GM21825 (cell line): ENCODE data around the gene TRIM7.

Experiments used
- ATAC-seq: cut with Tn5 transposase; IDR thresholded peaks from one replicate; pipeline ENCODE4 v1.9.1; 2021; ENCODE audit warnings: mild to moderate bottlenecking, moderate library complexity; ENCODE audit not compliant: unreplicated experiment

Gene TRIM7

DNA sequence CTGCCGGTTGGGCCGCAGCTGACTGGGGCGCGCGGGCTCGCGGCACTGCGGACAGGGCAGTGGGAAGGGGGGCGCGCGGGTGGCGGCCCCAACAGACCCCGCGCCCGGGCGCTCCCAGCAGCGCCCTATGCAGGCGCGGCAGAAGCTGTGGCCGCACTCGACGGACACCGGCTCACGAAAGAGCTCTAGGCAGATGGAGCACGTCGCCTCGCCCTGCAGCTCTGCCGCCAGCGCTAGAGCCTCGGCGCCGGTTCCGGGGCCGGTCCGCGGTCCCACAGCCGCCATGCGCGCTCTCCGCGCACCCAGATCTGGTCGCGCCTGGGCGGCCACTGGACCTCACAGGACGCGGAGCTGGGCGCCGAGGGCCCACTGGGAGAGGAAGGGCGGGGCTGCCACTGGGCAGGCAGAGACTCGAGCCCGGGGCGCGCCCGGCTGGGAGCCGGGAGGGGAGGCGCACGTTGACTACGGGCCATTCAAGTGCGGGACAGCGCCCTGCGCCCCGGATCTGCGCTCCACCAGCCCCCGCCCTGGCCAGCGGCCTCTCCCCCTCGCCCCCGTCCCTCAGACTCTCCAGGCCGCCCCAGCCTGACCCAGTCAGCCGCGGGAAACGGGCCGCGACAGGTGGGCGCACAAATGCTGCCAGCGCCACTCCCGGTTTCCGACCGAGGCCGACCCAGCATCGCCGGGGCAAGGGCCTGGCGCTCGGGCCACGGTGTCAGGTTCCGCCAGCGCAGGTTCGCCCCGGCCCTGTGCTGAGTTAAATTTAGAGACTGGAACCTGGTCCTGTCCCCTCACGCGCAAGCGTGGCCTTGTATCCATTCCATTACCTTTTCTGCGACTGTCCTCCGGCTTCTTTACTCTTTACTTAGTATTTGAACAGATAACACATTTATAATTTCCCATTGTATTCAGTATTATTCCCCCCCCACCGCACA, at the start of gene TRIM7:
TSS of gene TRIM7 (minus strand) at position 371 of the 935 bp plus-strand sequence. CDS start at position 285, 86 bp downstream.
- ATAC-seq: no peak

DNA sequence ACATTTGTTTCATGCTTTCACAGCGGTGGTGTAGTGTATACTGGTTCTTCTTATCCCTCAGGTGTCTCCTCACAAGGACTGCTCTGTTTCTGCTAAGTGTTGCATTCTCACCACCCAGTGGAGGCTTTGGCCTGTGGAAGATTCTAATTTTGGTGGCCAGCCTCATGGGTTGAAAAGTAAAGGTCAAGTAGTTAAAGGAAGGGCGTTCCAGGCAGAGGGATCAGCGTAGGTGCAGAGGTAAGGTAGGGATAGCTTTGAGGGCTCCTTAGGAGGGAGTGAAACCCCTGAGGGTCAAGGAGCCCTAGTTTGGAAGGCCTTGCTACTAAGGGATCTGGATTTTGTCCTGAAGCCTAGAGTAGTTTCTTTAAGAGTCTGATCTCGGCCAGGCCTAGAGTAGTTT, 43.3 kb upstream of the TRIM7 start:
- no peak for ATAC-seq

DNA sequence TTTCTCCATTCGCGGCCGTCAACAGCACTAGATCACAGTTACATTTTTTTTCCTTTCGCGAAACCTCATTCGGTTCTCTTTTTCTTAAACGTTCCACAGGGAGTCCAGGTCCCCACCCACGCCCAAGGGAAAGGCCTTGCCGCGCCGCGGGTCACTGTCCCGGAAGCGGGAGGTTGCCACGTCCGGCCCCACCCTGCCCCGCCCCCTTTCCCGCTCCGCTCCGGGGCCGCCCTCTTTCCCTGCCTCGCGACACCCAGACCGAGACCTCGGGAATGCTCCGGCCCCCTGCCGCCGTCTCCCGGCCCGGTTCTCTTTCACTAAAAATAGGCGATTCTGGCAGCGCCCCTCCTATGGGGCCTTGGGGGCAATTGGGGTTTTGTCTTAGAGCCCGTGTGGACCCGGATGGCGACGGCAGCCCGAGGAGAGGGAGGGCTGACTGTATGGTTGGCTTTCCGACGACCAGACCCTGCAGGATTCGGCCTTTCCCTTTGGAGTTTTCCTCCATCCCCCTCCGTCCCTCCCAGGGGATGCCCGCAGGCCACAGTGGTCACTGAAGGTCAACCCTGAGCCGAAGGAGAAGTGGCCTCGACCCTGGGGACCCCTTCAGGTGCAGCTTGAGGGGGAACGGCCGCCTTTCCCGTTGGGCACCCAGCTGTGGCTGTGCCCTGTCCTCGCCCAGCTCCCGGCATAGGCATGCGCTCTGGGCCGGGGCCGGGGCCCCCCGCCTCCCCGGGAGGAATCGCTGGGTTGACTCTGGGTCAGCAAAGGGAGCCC, 41.5 kb upstream of the TRIM7 start:
- peak; percentile 42 for ATAC-seq

DNA sequence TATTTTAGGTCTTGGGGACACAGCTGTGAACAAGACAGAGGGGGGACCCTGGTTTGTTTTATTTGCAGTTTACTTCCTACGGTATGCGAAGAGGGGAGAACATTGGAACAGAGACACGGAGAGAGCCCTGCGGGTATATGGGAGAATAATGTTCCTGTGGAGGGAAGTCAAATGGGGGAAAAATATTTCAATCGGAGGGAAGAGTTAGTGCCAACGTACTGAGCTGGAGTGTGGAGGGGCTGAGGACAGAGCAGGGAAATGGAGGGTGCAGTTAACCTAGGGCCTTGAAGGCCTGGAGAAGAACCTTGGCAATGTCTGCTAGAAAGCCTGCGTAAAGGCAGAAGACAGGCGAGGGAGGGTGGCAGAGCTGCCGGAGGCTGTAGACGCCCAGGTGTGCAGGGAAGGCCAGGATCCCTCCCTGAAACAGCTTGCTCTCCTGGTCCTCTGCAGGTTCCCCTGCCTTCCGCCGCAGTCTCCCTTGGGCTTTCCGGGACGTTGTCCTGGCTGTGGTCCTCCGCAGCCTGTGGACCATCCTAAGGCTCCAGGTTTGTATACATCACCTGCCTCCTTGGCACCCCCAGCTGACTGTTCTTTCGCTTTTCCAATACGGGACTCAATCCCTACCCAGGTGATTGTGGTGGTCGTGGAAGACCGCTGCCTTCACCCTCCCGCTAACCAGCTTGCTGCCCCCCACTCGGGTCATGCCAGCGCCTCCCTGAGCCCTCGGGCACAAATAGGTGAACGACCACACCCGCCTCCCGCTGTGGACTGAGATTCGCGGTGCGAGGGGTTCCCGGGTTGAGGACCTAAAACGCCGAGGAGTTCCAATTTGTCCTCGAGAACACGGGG, 40.7 kb upstream of the TRIM7 start:
- ATAC-seq: peak; percentile 3

DNA sequence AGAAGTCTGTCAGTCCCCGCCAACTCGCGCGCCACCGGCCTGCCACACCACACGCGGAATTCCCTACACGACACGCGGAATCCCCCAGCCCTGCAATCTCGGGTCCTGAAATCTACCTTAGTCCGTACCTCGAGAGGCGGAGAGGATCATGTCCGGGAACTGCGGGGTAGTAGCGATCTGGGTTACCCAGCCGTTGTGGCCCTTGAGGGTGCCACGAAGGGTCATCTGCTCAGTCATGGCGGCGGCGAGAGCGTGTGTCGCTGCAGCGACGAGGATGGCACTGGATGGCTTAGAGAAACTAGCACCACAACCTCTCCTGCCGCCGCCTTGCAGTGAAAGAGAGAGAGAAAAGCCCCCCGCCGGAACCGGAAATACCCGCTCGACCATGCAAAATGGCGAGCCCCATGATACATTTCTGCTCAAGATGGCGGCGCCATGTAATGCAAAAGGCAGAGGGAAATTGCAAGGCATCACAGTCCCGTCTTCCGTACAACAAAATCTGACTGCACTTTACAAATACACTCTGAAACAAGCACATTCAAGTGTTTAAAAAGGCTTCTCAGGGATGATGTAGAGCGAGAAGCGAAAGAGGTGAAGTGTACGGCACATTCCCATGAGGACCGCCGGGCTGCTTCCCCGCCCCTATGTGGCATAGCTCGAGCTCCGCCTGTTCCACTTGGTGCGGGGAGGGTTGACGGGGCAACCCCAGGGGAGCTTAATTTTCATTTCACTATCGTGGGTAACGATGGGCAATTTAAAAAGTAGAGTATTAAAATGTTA, 38.8 kb upstream of the TRIM7 start, which contains the start of gene RACK1:
TSS of gene RACK1 (minus strand) at position 343 of the 780 bp plus-strand sequence. CDS start at position 237, 106 bp downstream.
- peak; percentile 61 for ATAC-seq

DNA sequence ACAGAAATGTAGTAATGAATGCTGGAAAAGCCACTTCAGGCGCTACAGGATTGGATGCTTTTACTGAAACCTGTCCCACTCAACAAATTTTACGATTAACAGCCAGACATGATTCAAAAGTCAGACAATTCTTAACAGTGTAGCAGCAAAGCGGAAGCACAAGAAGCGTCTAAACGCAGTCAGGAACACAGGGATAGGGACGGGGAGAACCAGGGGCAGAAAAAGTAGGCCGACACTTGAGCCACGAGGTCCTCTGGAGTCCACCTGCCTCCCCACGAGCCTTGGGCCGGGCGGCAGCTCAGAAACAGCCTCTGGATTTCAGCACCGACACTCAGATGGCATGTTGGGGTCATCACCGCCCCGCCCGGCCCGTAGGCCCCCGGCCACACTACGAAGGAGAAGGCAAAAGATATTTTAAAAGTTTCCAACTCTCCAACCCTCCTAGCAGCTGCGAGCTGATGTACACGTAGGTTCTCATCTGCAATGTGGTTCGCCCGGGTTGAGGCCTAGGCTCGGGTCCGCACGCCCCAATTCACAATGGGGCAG, 38.1 kb upstream of the TRIM7 start:
- peak; percentile 3 for ATAC-seq

DNA sequence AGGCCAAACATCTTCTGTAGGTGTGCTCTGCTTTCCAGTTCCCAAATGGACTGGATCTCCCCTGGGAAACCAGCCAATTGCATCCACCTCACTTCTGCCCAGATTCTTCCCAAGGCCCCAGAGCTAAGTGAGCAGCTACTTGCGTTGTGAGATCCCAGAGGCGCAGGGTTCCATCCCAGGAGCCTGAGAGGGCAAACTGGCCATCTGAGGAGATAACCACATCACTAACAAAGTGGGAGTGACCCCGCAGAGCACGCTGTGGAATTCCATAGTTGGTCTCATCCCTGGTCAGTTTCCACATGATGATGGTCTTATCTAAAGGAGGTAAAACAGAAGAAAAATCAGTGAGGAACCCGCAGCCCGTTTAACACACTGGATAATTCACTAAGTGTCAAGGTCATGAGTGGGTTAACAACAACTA, 37.0 kb upstream of the TRIM7 start:
- ATAC-seq: no peak

DNA sequence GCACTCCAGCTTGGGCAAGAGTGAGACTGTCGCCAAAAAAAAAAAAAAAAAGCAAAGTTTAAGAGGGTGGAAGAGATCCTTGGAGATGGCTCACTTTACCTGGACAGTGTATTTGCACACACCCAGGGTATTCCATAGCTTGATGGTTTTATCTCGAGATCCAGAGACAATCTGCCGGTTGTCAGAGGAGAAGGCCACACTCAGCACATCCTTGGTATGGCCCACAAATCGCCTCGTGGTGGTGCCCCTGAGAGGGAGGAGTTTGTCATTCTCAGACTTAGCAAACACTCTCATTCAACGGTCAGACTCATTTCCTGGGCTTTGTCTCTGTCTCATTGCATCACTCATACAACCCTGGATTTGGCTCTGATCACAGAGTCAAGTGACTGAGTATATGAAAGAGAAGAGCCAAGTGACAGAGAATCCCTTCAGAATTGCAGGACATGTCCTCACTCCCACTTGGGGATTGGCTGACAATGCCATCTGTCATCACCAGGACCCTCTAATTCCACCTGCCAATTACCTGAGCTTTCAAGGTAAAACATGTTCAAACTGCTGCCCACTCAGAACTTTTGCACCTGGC, 36.5 kb upstream of the TRIM7 start:
- no peak for ATAC-seq

DNA sequence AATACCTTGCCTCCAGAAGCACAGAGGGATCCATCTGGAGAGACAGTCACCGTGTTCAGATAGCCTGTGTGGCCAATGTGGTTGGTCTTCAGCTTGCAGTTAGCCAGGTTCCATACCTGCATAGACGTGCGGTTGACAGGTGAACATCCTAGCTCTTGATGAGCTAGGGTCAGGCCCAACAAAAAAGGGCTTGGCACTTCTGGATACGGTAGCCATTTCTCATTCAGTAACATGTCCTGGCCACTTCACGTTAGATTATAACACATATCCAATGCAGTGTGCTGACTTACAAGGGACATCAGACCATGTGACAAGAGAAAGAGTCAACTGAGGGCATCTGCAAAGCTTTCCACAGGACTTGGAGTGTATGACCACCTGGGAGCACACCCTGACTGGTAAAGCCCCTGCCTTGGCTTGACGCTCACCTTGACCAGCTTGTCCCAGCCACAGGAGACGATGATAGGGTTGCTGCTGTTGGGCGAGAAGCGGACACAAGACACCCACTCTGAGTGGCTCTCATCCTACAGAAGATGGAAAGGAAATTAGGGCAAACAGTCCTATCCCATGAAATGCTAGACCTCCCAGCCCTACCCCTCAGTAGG, 34.2 kb upstream of the TRIM7 start:
- no peak for ATAC-seq

DNA sequence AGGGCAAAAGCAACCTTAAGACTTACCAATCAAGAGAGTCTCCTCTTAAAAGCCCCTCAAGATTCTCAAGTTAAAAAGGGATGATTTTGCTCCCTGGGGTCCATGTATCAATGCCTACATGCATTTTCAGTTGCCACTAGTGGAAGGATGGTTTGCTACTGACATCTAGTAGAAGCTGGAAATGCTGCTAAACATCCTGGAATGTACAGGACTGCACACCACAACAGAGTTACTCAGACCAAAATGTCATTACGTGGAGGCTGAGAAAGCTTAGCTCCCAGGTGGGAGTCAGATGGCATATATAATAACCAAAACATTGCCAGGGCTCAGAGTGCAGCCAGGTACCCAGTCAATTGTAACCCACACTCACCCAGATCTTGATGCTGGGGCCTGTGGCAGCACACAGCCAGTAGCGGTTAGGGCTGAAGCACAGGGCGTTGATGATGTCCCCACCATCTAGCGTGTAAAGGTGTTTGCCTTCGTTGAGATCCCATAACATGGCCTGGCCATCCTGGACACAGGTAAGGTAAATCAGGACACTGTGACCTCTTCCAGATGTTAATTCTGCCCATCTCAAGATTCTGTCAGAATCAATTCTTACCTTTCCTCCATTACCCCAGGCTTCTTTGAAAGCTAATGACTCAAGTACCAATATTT, 32.9 kb upstream of the TRIM7 start:
- ATAC-seq: no peak

DNA sequence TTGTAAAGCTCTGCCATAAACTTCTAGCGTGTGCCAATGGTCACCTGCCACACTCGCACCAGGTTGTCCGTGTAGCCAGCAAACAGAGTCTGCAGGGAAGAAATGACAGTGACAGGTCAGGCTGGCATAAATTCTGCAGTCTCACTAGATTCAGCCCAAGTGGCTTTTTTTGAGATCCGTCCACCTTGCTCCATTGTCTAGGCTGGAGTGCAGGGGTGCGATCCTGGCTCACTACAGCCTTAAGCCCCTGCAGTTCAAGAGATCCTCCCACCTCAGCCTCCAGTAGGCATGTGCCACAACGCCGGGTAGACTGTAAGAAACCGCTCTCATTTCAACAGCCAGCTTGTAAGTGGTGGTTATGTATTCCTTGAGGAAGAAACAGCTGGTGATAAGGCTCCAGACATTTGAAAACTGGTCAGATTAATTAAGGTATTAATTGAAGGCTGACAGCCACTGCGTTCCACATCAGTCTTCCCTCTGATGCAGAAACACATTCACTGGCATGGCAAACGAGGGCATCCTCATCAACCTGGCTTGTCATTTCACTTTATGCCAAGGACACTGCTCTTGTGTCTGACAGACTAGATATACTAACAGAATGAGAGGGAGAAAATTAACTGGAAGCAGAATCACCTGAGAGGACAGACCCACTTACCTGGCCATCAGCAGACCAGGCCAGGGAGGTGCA, 32.1 kb upstream of the TRIM7 start:
- no peak for ATAC-seq

DNA sequence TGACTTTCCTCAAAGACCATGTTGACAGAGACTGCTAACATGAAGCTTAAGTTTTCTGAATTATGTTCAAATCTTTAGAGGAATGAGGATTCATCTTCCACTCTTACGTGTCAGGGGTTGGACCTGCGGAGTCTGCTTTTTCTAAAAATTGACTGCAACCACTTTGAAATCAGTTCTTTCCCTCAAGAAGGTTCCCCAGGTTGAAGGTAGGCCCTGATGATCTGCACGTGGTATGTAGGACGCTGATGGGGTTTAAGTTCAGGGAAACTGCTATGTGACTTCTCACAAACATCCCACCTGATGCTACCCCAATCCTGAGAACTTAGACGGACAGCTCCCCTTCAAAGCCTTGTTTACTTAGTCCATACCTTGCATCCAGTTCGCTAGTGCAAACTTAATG, 31.5 kb upstream of the TRIM7 start:
- ATAC-seq: no peak

DNA sequence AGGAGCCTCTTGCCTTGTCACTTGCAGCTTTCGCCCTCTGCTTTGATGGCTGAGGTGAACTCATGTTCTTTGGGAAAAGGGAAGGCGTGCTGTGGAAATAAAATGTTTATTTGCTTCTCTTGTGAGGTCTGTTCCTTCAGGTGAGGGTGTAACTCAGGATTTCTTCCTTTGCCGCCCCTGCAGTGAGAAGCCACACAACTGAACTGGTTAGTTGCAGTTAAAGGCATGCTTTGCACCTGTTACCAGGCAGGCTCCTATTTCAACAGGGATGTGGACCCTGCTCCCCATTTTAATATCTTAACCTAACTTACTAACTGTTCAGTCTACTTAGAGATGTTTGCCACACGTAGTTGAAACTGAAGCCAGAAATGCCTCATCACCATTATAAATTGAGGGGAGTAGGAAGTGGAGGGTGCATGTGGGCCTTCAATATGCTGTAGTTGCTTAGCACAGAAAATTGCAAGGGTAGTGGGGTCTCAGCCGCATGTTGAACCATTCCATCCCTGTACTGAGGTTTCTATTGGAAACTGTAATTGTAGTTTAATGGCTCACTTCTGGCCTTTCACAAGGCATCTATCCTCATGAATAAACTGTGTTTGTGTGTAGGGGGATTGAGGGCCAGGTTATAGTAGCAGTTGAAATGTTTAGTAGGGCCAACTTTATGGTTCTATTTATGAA, 30.8 kb upstream of the TRIM7 start:
- no peak for ATAC-seq

DNA sequence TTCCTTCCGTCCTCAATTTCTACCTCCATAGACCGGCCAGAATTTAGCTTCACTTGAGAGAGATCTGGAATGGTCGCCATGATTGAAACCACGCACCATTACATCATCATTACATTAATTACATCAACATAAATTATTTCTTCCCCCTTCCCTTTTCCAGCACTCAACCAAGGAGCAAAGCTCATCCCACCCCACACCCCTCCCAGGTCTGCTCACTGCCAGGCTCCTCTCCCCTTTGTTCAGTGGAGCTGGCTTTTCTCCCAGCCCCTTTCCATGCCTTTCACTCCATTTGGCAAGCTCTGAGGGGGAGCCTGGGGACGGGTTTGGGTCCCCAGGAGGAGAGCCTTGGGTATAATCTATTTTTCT, 30.3 kb upstream of the TRIM7 start:
- no peak for ATAC-seq

DNA sequence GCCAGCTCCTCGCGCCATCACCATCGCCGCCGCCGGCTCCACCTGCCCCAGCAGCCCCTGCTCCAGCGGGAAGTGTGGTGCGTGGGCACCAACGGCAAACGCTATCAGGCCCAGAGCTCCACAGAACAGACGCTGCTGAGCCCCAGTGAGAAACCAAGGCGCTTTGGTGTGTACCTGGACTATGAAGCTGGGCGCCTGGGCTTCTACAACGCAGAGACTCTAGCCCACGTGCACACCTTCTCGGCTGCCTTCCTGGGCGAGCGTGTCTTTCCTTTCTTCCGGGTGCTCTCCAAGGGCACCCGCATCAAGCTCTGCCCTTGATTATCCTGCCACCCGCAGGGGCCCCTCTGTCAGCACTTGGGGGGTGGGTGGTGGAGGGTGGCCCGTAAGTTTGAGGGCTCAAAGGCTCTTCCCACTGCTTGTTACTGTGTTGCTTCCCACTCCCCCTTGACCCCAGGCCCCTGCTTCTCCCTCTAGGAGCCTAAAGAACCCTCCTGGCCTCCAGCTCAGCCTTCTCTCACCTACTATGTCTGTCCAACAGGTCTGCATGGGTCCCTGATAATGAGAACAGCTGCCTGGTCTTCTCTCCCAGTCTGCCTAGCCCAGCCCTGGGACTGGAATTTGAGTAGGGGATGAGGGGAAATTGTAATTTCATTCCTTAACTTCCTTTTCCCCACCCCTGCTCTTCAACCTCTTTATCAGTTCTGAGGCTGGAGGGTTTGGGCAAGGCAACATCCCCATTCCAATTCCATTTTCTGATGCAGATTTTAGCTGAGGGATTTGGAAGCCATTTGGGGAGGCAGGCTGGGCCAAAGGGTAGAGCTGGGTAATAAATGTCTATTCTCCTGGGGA, 29.7 kb upstream of the TRIM7 start:
- no peak for ATAC-seq

DNA sequence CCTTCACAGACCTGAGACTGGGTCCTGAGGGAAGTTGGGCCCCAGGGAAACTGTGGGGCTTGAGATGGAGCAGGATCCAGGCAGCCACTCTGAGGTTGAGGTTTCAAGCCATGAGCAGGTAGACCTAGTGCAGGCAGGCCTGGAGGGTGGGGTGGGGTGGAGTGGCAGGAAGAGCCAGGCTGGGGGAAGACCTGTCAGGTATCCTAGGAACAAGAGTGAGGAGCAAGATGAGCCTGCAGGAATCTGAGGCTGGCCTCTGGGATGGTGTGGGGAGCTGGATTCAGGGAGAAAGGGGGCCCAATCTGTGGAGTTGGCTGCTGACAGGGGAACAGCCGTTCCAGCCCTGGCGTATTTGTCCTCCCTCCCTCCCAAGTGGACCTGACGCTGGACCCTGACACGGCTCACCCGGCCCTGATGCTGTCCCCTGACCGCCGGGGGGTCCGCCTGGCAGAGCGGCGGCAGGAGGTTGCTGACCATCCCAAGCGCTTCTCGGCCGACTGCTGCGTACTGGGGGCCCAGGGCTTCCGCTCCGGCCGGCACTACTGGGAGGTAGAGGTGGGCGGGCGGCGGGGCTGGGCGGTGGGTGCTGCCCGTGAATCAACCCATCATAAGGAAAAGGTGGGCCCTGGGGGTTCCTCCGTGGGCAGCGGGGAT, 28.9 kb upstream of the TRIM7 start:
- no peak for ATAC-seq
